Activated CD8-positive, alpha-beta memory T cell treated with anti-CD3 and anti-CD28 coated beads, Interleukin-2, amount 10 ng/mL, durations not matched to agents 7 days and 5 days (primary cell): ENCODE results near the gene TFIP11. TPM values are rescaled to one million over a fixed set of nuclear protein-coding genes. Genes with fewer than 3 reads are reported as not detected.

Experiments
- ATAC-seq: fragments of 150-1000 bp; cut with Tn5 transposase; one replicate; pipeline ENCODE4 v1.10.0; 2021; ENCODE audit warnings: moderate library complexity
- CTCF ChIA-PET: fragments of 350-600 bp; sonication (Branson Sonifier 250); formaldehyde crosslinking; loops from one replicate; lab custom pipeline; 2021; ENCODE audit warnings: antibody characterized with exemption; lab: Charles Lee
- DNase-seq: peaks from one replicate; pipeline ENCODE4 v3.0.0-alpha.2; 2020
- H3K27ac Mint-ChIP-seq: one replicate; pipeline ENCODE4 v1.8.0; 2021; ENCODE audit warnings: mild to moderate bottlenecking, mixed read lengths
- H3K27me3 Mint-ChIP-seq: one replicate; pipeline ENCODE4 v1.8.0; 2021; ENCODE audit warnings: mixed read lengths
- H3K36me3 Mint-ChIP-seq: one replicate; pipeline ENCODE4 v1.8.0; 2021; ENCODE audit warnings: mild to moderate bottlenecking, mixed read lengths
- H3K4me1 Mint-ChIP-seq: one replicate; pipeline ENCODE4 v1.8.0; 2021; ENCODE audit warnings: mixed read lengths
- H3K4me3 Mint-ChIP-seq: one replicate; pipeline ENCODE4 v1.8.0; 2021; ENCODE audit warnings: mild to moderate bottlenecking, moderate library complexity, mixed read lengths
- H3K9me3 Mint-ChIP-seq: one replicate; pipeline ENCODE4 v1.8.0; 2022; ENCODE audit warnings: low read depth, mixed read lengths
- total RNA-seq, 2 experiments: library from RNA; stranded (reverse); gene quantifications; one replicate each; pipeline ENCODE4 v1.2.3, GENCODE V29; 2021

TFIP11 gene
- total RNA-seq, 2 experiments from 2014 or later, result 58.0 to 64.8 TPM

- Mint-ChIP-seq H3K27me3 (no peaks in the 10 kb centered on the region), H3K36me3 (peaks cover 24% of the 10 kb centered on the region), H3K4me1 (peaks cover 6% of the 10 kb centered on the region), H3K27ac (no peak overlapping the region), H3K9me3 (no peaks in the 10 kb centered on the region), H3K4me3 (no peak overlapping the region)
- ATAC-seq, result no peak
- CTCF ChIA-PET, result interaction anchor here (0.6 to 4.4 kb wide), 18 partner anchors 9 to 213 kb away, joined by 3 to 62 read pairs (median 6); partner anchors contain the start of genes HPS4 and SRRD
- DNase-seq, result no peak
Measured at GRCh38 chr22:26462051-26462450, 50.2 kb downstream of the TFIP11 start.

- CTCF ChIA-PET, result interaction anchor here (0.5 to 4.4 kb wide), 22 partner anchors 9 to 213 kb away, joined by 3 to 62 read pairs (median 8); partner anchors contain the start of genes HPS4 and SRRD
- no peak overlapping the region for H3K27ac Mint-ChIP-seq
- no peak overlapping the region for H3K4me3 Mint-ChIP-seq
- H3K36me3 Mint-ChIP-seq, result peaks cover 18% of the 10 kb centered on the region
- ATAC-seq, result peak; percentile 63
- peak; percentile 52 for DNase-seq
- H3K4me1 Mint-ChIP-seq, result no peaks in the 10 kb centered on the region
- no peaks in the 10 kb centered on the region for H3K27me3 Mint-ChIP-seq
- no peaks in the 10 kb centered on the region for H3K9me3 Mint-ChIP-seq
Measured at GRCh38 chr22:26461188-26461810, 51.0 kb downstream of the TFIP11 start.

GRCh38 chr22:26460202-26460601 lies 52.1 kb downstream of the TFIP11 start:
- H3K36me3 Mint-ChIP-seq, result peaks cover 22% of the 10 kb centered on the region
- H3K4me3 Mint-ChIP-seq, result no peak overlapping the region
- no peak for DNase-seq
- no peak for ATAC-seq
- H3K27ac Mint-ChIP-seq, result no peak overlapping the region
- CTCF ChIA-PET, result interaction anchor here (0.7 to 4.4 kb wide), 19 partner anchors 8 to 215 kb away, joined by 3 to 62 read pairs (median 10); partner anchors contain the start of genes HPS4 and SRRD
- no peaks in the 10 kb centered on the region for H3K9me3 Mint-ChIP-seq
- no peaks in the 10 kb centered on the region for H3K4me1 Mint-ChIP-seq
- H3K27me3 Mint-ChIP-seq, result no peaks in the 10 kb centered on the region

GRCh38 chr22:26457661-26458272 lies 54.5 kb downstream of the TFIP11 start:
- H3K36me3 Mint-ChIP-seq, result peaks cover 22% of the 10 kb centered on the region
- no peak overlapping the region for H3K27ac Mint-ChIP-seq
- H3K27me3 Mint-ChIP-seq, result no peaks in the 10 kb centered on the region
- CTCF ChIA-PET, result interaction anchor here (0.9 kb wide), 1 partner anchor 96 kb away, joined by 4 read pairs; no protein-coding TSS in a partner anchor
- ATAC-seq (no peak), DNase-seq (no peak)
- no peaks in the 10 kb centered on the region for H3K9me3 Mint-ChIP-seq
- H3K4me1 Mint-ChIP-seq, result no peaks in the 10 kb centered on the region
- no peak overlapping the region for H3K4me3 Mint-ChIP-seq

- H3K9me3 Mint-ChIP-seq, result no peaks in the 10 kb centered on the region
- no peaks in the 10 kb centered on the region for H3K27me3 Mint-ChIP-seq
- CTCF ChIA-PET, result interaction anchor here (0.7 to 2.8 kb wide), 2 partner anchors 7 to 56 kb away, joined by 4 to 10 read pairs; no protein-coding TSS in a partner anchor
- peaks cover 13% of the 10 kb centered on the region for H3K36me3 Mint-ChIP-seq
- no peak overlapping the region for H3K27ac Mint-ChIP-seq
- ATAC-seq (no peak), DNase-seq (no peak)
- H3K4me1 Mint-ChIP-seq, result no peaks in the 10 kb centered on the region
- no peak overlapping the region for H3K4me3 Mint-ChIP-seq
Measured at GRCh38 chr22:26453812-26454500, 58.3 kb downstream of the TFIP11 start.

- Mint-ChIP-seq H3K4me3 (no peak overlapping the region), H3K4me1 (no peaks in the 10 kb centered on the region), H3K9me3 (no peaks in the 10 kb centered on the region), H3K36me3 (peaks cover 12% of the 10 kb centered on the region), H3K27me3 (no peaks in the 10 kb centered on the region), H3K27ac (no peak overlapping the region)
- no peak for DNase-seq
- CTCF ChIA-PET, result interaction anchor here (2.8 kb wide), 1 partner anchor 8 kb away, joined by 10 read pairs; no protein-coding TSS in a partner anchor
- ATAC-seq, result no peak
Measured at GRCh38 chr22:26453216-26453615, 59.1 kb downstream of the TFIP11 start.

GRCh38 chr22:26452236-26453016 lies 59.8 kb downstream of the TFIP11 start:
- no peaks in the 10 kb centered on the region for H3K4me1 Mint-ChIP-seq
- H3K36me3 Mint-ChIP-seq, result peaks cover 8% of the 10 kb centered on the region
- H3K9me3 Mint-ChIP-seq, result no peaks in the 10 kb centered on the region
- H3K27me3 Mint-ChIP-seq, result no peaks in the 10 kb centered on the region
- H3K27ac Mint-ChIP-seq, result no peak overlapping the region
- CTCF ChIA-PET, result interaction anchor here (2.8 kb wide), 1 partner anchor 8 kb away, joined by 10 read pairs; no protein-coding TSS in a partner anchor
- ATAC-seq (no peak), DNase-seq (no peak)
- H3K4me3 Mint-ChIP-seq, result no peak overlapping the region

GRCh38 chr22:26450453-26451185 lies 61.7 kb downstream of the TFIP11 start:
- H3K9me3 Mint-ChIP-seq, result no peaks in the 10 kb centered on the region
- H3K4me3 Mint-ChIP-seq, result no peak overlapping the region
- H3K4me1 Mint-ChIP-seq, result no peaks in the 10 kb centered on the region
- H3K27ac Mint-ChIP-seq, result no peak overlapping the region
- peaks cover 4% of the 10 kb centered on the region for H3K36me3 Mint-ChIP-seq
- no peak for ATAC-seq
- no peaks in the 10 kb centered on the region for H3K27me3 Mint-ChIP-seq
- DNase-seq, result no peak
- CTCF ChIA-PET, result no interaction called here

GRCh38 chr22:26448941-26449340 lies 63.3 kb downstream of the TFIP11 start:
- CTCF ChIA-PET, result interaction anchor here (2.0 kb wide), 1 partner anchor 12 kb away, joined by 5 read pairs; no protein-coding TSS in a partner anchor
- H3K9me3 Mint-ChIP-seq, result no peaks in the 10 kb centered on the region
- H3K27me3 Mint-ChIP-seq, result no peaks in the 10 kb centered on the region
- no peak overlapping the region for H3K4me3 Mint-ChIP-seq
- no peak overlapping the region for H3K27ac Mint-ChIP-seq
- H3K36me3 Mint-ChIP-seq, result peaks cover 1% of the 10 kb centered on the region
- ATAC-seq, result no peak
- H3K4me1 Mint-ChIP-seq, result no peaks in the 10 kb centered on the region
- no peak for DNase-seq

- CTCF ChIA-PET, result interaction anchor here (2.0 kb wide), 1 partner anchor 13 kb away, joined by 5 read pairs; no protein-coding TSS in a partner anchor
- Mint-ChIP-seq H3K36me3 (peaks cover 1% of the 10 kb centered on the region), H3K4me3 (no peak overlapping the region), H3K9me3 (no peaks in the 10 kb centered on the region), H3K27me3 (no peaks in the 10 kb centered on the region), H3K27ac (no peak overlapping the region), H3K4me1 (no peaks in the 10 kb centered on the region)
- ATAC-seq, result no peak
- DNase-seq, result no peak
Measured at GRCh38 chr22:26448334-26448733, 63.9 kb downstream of the TFIP11 start.

- Mint-ChIP-seq H3K4me3 (no peak overlapping the region), H3K27ac (no peak overlapping the region), H3K27me3 (no peaks in the 10 kb centered on the region), H3K9me3 (no peaks in the 10 kb centered on the region), H3K36me3 (peaks cover 6% of the 10 kb centered on the region), H3K4me1 (no peaks in the 10 kb centered on the region)
- CTCF ChIA-PET, result interaction anchor here (2.0 to 2.7 kb wide), 2 partner anchors 13 kb away, joined by 5 to 10 read pairs; no protein-coding TSS in a partner anchor
- DNase-seq (no peak), ATAC-seq (no peak)
Measured at GRCh38 chr22:26447584-26448329, 64.5 kb downstream of the TFIP11 start.
